ENCODE data around the gene TSPO. TPM values are rescaled to one million over a fixed set of nuclear protein-coding genes. Genes with fewer than 3 reads are reported as not detected.
A peak's percentile ranks its signal among the peaks of the same experiment; 100 is the strongest.

Gene TSPO
- total RNA-seq, 1 donor from 2014 or later, result 1.6 TPM

DNA sequence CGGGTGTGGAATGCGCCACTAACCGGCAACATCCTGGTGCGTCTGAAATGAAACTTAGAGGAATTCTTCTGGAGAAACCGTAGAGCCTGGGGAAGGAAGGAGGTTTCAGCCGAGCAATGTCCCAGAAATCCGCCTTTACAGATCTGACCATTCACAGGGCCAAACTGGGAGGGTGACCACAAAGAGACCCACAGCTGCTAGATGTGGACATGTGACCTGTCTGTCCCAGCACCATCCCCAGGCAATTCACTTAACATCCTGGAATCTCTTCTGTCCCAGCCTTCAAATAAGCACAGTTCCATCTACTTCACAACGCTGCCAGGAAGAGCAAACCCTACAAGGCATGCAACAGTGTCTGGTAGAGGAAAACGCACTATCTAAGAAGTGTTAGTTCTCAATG lies 18.0 kb upstream of the TSPO start:
- Mint-ChIP-seq H3K9me3 (no peaks in the 10 kb centered on the region), H3K36me3 (peaks cover 12% of the 10 kb centered on the region), H3K4me3 (no peak overlapping the region), H3K27me3 (ENCODE audit: insufficient read depth, low read depth) (peaks cover 2% of the 10 kb centered on the region), H3K27ac (no peak overlapping the region), H3K4me1 (no peaks in the 10 kb centered on the region)
- no peak overlapping the region for H2AFZ ChIP-seq (replicated peaks)
- no peaks in the 10 kb centered on the region for H3K27me3 ChIP-seq
- H3K79me2 ChIP-seq (ENCODE audit: low read depth), result no peaks in the 10 kb centered on the region
- no peak overlapping the region for H3K27ac ChIP-seq
- no peaks in the 10 kb centered on the region for H3K36me3 ChIP-seq
- H3K9ac ChIP-seq, result no peak overlapping the region
- no peak for TF ChIP-seq EZH2 (IDR thresholded peaks at IDR 0.05)
- H3F3A ChIP-seq (ENCODE audit: low read depth), result no peaks in the 10 kb centered on the region
- peaks cover 11% of the 10 kb centered on the region for H3K4me1 ChIP-seq
- no peak for DNase-seq (ENCODE audit: low spot score)
- H3K4me2 ChIP-seq, result no peak overlapping the region
- H4K20me1 ChIP-seq (ENCODE audit: low read depth), result peaks cover 12% of the 10 kb centered on the region
- no peaks in the 10 kb centered on the region for H3K9me3 ChIP-seq (ENCODE audit: low read depth)
- H3K4me3 ChIP-seq, result no peak overlapping the region

DNA sequence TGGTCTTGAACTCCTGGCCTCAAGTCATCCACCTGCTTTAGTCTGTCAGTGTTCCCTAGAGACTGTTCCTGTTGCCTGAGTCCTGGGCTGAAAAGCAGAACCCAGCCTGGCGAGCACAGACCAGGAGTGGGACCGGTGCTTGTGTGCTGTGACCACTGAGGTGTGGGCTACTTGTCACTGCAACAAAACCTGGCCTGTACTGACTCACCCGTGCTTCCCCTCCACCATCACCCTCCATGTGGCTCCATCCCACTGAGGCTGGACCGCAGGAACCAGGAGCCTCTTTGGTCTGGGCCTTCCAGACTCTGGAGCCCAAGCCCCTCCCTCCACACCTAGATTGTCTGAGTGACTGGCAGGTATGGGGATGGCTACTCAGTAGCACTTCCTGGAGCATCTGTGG lies 16.8 kb upstream of the TSPO start:
- no peak overlapping the region for H3K27ac Mint-ChIP-seq
- H3K36me3 ChIP-seq, result no peaks in the 10 kb centered on the region

DNA sequence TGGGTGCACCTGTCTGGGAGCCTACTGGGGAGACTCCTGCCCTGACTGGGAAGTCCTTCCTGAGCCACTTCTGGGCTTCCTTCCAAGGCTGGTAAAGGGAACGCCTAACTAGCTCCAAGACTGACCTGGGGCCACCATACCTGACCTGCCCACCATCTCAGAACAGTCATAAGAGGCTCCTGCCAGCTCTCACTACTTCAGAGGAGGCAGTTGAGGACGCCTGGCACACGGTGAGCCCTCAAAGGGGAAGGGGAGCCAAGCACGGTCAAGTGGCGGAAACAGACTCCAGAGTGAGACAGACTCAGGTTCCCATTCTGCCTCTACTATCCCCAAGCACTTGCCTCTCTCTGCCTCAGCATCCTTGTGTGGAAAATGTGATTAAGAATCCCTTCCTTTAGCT lies 15.8 kb upstream of the TSPO start:
- Histone ChIP-seq H3K4me2 (no peak overlapping the region), H3K79me2 (ENCODE audit: low read depth) (no peaks in the 10 kb centered on the region), H3K4me1 (no peaks in the 10 kb centered on the region), H3K36me3 (no peaks in the 10 kb centered on the region), H4K20me1 (ENCODE audit: low read depth) (no peaks in the 10 kb centered on the region), H3K27ac (no peak overlapping the region), H3K27me3 (no peaks in the 10 kb centered on the region), H3K9ac (no peak overlapping the region), H3K4me3 (no peak overlapping the region), H3K9me3 (ENCODE audit: low read depth) (no peaks in the 10 kb centered on the region), H2AFZ (replicated peaks) (no peak overlapping the region), H3F3A (ENCODE audit: low read depth) (no peaks in the 10 kb centered on the region)
- Mint-ChIP-seq H3K4me1 (no peaks in the 10 kb centered on the region), H3K9me3 (no peaks in the 10 kb centered on the region), H3K27ac (no peak overlapping the region), H3K27me3 (ENCODE audit: insufficient read depth, low read depth) (no peaks in the 10 kb centered on the region), H3K36me3 (peaks cover 23% of the 10 kb centered on the region), H3K4me3 (no peak overlapping the region)
- no peak for TF ChIP-seq EZH2 (IDR thresholded peaks at IDR 0.05)
- TF ChIP-seq, protein P1, sequence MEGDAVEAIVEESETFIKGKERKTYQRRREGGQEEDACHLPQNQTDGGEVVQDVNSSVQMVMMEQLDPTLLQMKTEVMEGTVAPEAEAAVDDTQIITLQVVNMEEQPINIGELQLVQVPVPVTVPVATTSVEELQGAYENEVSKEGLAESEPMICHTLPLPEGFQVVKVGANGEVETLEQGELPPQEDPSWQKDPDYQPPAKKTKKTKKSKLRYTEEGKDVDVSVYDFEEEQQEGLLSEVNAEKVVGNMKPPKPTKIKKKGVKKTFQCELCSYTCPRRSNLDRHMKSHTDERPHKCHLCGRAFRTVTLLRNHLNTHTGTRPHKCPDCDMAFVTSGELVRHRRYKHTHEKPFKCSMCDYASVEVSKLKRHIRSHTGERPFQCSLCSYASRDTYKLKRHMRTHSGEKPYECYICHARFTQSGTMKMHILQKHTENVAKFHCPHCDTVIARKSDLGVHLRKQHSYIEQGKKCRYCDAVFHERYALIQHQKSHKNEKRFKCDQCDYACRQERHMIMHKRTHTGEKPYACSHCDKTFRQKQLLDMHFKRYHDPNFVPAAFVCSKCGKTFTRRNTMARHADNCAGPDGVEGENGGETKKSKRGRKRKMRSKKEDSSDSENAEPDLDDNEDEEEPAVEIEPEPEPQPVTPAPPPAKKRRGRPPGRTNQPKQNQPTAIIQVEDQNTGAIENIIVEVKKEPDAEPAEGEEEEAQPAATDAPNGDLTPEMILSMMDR (IDR thresholded peaks at IDR 0.05), result no peak
- TF ChIP-seq EZH2phosphoT487 (IDR thresholded peaks at IDR 0.05), result no peak
- DNase-seq (ENCODE audit: low spot score), result no peak

More for the DNA sequence above, 16.8 kb upstream of the TSPO start:
- Histone ChIP-seq H3K4me1 (peaks cover 3% of the 10 kb centered on the region), H3K4me2 (no peak overlapping the region), H3K27me3 (no peaks in the 10 kb centered on the region), H2AFZ (replicated peaks) (no peak overlapping the region), H3K79me2 (ENCODE audit: low read depth) (no peaks in the 10 kb centered on the region), H4K20me1 (ENCODE audit: low read depth) (peaks cover 3% of the 10 kb centered on the region), H3K4me3 (no peak overlapping the region), H3K9me3 (ENCODE audit: low read depth) (no peaks in the 10 kb centered on the region), H3K9ac (no peak overlapping the region), H3F3A (ENCODE audit: low read depth) (no peaks in the 10 kb centered on the region), H3K27ac (no peak overlapping the region)
- TF ChIP-seq EZH2 (IDR thresholded peaks at IDR 0.05) (no peak), EZH2phosphoT487 (IDR thresholded peaks at IDR 0.05) (no peak)
- TF ChIP-seq, protein P1 (IDR thresholded peaks at IDR 0.05), result no peak
- no peak for DNase-seq (ENCODE audit: low spot score)
- H3K4me1 Mint-ChIP-seq, result no peaks in the 10 kb centered on the region
- H3K27me3 Mint-ChIP-seq (ENCODE audit: insufficient read depth, low read depth), result no peaks in the 10 kb centered on the region
- H3K9me3 Mint-ChIP-seq, result no peaks in the 10 kb centered on the region
- H3K36me3 Mint-ChIP-seq, result peaks cover 18% of the 10 kb centered on the region
- no peak overlapping the region for H3K4me3 Mint-ChIP-seq

DNA sequence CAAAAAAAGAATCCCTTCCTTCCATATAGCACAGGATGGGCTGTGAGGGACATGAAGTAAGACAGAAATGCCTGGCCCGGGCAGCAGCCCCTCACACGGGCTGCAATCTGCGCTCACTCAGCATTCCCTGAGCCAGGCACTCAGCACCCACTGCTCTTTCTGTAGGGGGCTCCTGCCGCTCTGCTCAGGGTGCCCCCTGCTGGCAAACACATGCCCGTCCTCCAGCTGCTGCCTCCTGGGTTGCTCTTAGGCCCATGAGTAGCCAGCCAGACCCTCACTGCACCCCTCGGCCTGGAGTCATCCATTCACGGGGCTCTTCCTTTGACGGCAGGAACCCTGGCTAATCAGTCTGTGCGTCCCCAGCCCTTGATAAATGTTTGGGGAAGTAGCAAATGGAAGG lies 15.1 kb upstream of the TSPO start:
- TF ChIP-seq EZH2phosphoT487 (IDR thresholded peaks at IDR 0.05) (no peak), EZH2 (IDR thresholded peaks at IDR 0.05) (no peak)
- TF ChIP-seq, protein P1 (IDR thresholded peaks at IDR 0.05), result peak; percentile 64
- H3K4me3 Mint-ChIP-seq, result no peak overlapping the region
- no peak overlapping the region for H3K27ac ChIP-seq

More for the DNA sequence above, 15.1 kb upstream of the TSPO start:
- H4K20me1 ChIP-seq (ENCODE audit: low read depth), result no peaks in the 10 kb centered on the region
- no peaks in the 10 kb centered on the region for H3K36me3 ChIP-seq
- Mint-ChIP-seq H3K27me3 (ENCODE audit: insufficient read depth, low read depth) (no peaks in the 10 kb centered on the region), H3K9me3 (no peaks in the 10 kb centered on the region), H3K4me1 (peaks cover 4% of the 10 kb centered on the region), H3K36me3 (peaks cover 23% of the 10 kb centered on the region), H3K27ac (no peak overlapping the region)
- DNase-seq (ENCODE audit: low spot score), result peak; percentile 60
- no peaks in the 10 kb centered on the region for H3F3A ChIP-seq (ENCODE audit: low read depth)
- no peaks in the 10 kb centered on the region for H3K4me1 ChIP-seq
- no peak overlapping the region for H3K9ac ChIP-seq
- no peak overlapping the region for H2AFZ ChIP-seq (replicated peaks)
- no peaks in the 10 kb centered on the region for H3K27me3 ChIP-seq
- no peak overlapping the region for H3K4me3 ChIP-seq
- no peaks in the 10 kb centered on the region for H3K9me3 ChIP-seq (ENCODE audit: low read depth)
- no peak overlapping the region for H3K4me2 ChIP-seq
- peaks cover 5% of the 10 kb centered on the region for H3K79me2 ChIP-seq (ENCODE audit: low read depth)
